Activated T-cell treated with anti-CD3 and anti-CD28 coated beads, Interleukin-2, amount 50 U/mL, for 24 hours (primary cell): ENCODE results near the gene HEY2.
A peak's percentile ranks its signal among the peaks of the same experiment; 100 is the strongest.
"Not testable (repeated sequence)": the region's sequence is repeated elsewhere in the genome, so short reads cannot be mapped to it uniquely, and the experiment has no call there.

Source experiments
- DNase-seq: peaks from one replicate; pipeline ENCODE4 v3.0.0-alpha.2; 2020
- H3K27ac Mint-ChIP-seq: 2 replicates; pipeline ENCODE4 v1.8.0; 2020; ENCODE audit warnings: mild to moderate bottlenecking, mixed read lengths
- H3K27me3 Mint-ChIP-seq: 2 replicates; pipeline ENCODE4 v1.8.0; 2020; ENCODE audit warnings: mixed read lengths
- H3K36me3 Mint-ChIP-seq: 2 replicates; pipeline ENCODE4 v1.8.0; 2020; ENCODE audit warnings: low read depth, mixed read lengths
- H3K4me1 Mint-ChIP-seq: 2 replicates; pipeline ENCODE4 v1.8.0; 2020; ENCODE audit warnings: low read depth, mixed read lengths
- H3K4me3 Mint-ChIP-seq: 2 replicates; pipeline ENCODE4 v1.8.0; 2020; ENCODE audit warnings: mild to moderate bottlenecking, moderate library complexity, mixed read lengths
- H3K9me3 Mint-ChIP-seq: 2 replicates; pipeline ENCODE4 v1.8.0; 2020; ENCODE audit warnings: mixed read lengths

The HEY2 gene

DNA sequence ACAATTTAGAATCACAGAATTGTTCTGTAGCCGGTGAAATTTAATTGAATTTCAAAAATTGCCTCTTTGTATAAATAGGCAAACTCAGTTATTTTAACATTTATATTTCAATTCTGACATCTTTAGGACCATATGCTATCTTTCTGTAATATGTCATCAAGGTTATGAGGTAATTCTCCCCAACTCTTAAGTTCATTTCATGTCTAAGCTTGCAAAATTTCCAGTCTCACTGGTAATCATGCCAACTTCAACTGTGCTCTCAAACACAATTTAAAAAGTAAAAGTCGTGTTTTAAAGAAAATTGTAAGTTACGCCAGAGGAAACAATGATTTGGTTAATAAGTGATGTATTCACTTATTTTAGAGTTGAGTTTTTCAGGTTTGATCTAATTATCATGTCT lies 42.7 kb downstream of the HEY2 start:
- peak overlapping the region; percentile 85 for H3K4me3 Mint-ChIP-seq
- H3K27me3 Mint-ChIP-seq: no peaks in the 10 kb centered on the region
- no peak for DNase-seq
- peaks cover 71% of the 10 kb centered on the region for H3K4me1 Mint-ChIP-seq
- H3K36me3 Mint-ChIP-seq: peaks cover 32% of the 10 kb centered on the region
- H3K9me3 Mint-ChIP-seq: no peaks in the 10 kb centered on the region
- peak overlapping the region; percentile 92 for H3K27ac Mint-ChIP-seq

DNA sequence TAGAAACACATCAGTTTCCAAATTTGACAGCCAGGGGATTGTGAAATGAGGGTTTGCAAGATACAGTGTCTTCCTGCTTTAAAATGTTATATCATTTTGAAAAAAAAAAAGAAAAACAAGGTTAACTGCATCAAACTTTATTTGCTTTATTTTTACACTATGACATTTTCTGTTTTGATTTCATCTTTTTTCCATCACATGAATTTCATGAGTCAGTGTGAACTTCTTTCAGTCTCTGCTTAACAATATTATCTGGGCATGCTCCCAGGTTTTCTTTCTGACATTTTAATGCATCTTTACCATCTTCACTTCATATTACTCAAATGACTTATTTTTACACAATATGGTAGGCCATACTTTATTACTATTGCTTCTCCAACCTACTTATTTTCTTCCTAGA lies 43.2 kb downstream of the HEY2 start:
- Mint-ChIP-seq H3K27me3 (no peaks in the 10 kb centered on the region), H3K36me3 (peaks cover 33% of the 10 kb centered on the region), H3K27ac (peak overlapping the region; percentile 92), H3K9me3 (no peaks in the 10 kb centered on the region), H3K4me1 (peaks cover 73% of the 10 kb centered on the region), H3K4me3 (peak overlapping the region; percentile 85)
- no peak for DNase-seq

DNA sequence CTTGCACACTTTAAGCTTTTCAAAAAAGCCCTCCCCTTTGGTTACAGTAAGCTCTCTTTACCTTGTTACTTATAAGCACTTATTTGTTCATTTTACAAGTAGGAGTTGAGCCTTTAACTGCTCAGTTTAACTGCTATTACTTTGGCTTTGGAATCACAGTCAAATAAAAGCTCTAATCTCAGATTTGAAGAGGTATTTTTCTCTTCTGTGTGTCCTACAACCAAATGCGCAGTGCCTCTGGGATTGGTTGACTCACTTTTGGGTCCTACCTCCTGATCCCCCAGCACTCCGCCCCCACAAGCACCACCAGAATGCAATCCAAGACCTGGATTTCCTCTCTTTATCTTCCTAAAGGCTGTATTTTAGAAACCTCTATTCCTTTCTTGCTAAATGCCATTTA lies 43.8 kb downstream of the HEY2 start:
- DNase-seq: no peak
- Mint-ChIP-seq H3K9me3 (no peaks in the 10 kb centered on the region), H3K36me3 (peaks cover 33% of the 10 kb centered on the region), H3K27me3 (no peaks in the 10 kb centered on the region), H3K4me3 (peak overlapping the region; percentile 64), H3K4me1 (peaks cover 76% of the 10 kb centered on the region), H3K27ac (peak overlapping the region; percentile 92)

DNA sequence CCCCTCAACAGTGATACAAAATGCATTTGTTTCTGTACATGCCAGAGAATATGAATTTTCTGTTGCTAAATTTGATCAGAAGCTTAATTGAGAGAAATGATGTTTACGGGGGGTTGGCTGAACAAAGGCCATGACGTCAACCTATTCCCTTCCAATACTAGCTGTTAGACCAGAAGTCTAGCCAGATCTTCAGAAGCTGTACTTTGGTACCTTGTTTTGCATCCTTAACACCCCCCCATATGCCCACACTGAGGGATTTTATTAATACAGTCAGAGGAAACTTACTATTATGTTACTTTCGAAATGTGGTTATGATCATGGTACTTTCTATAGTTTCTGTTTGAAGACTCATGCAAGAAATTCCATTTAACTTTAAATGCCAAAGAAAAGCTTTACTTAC lies 44.4 kb downstream of the HEY2 start:
- no peaks in the 10 kb centered on the region for H3K27me3 Mint-ChIP-seq
- H3K36me3 Mint-ChIP-seq: peaks cover 34% of the 10 kb centered on the region
- H3K4me1 Mint-ChIP-seq: peaks cover 75% of the 10 kb centered on the region
- H3K27ac Mint-ChIP-seq: peak overlapping the region; percentile 92
- DNase-seq: no peak
- peak overlapping the region; percentile 64 for H3K4me3 Mint-ChIP-seq
- no peaks in the 10 kb centered on the region for H3K9me3 Mint-ChIP-seq

DNA sequence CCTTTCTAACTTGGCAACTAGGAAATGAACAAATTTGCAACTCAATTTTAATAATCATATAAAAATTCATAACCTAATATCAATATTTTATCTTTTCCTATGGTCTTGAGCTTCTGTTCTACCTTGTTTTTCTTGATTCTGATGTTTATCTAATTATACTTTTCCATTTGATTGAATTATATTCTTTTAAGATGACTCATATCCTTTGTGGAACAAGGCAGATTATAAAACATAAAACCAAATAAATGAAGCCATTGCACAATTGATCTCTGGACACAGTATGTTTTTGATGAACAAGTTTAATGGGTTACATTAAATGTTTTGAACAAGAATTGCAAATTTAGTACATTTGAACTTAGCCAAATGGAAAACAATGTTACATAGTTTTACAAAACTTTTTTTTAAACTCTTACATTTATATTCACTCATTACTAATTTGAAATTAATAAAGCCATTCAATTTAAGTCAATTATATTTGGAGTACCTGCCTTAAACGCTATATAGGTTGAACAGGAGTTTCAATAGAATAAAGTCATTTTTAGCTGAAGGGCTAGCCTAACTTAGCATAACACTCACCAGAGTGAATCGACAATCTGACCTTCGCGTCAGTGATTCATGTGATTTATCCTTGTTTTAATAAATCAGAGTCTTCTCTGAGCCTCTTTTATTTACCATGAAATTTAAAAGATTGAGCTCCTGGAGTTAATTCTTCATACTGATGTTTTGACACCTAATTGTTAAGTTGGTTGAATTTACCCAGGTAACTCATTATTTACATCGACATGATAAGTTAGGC lies 45.1 kb downstream of the HEY2 start:
- Mint-ChIP-seq H3K9me3 (no peaks in the 10 kb centered on the region), H3K4me1 (peaks cover 73% of the 10 kb centered on the region), H3K36me3 (peaks cover 36% of the 10 kb centered on the region), H3K27ac (peak overlapping the region; percentile 92), H3K27me3 (no peaks in the 10 kb centered on the region), H3K4me3 (peak overlapping the region; percentile 64)
- DNase-seq: no peak

DNA sequence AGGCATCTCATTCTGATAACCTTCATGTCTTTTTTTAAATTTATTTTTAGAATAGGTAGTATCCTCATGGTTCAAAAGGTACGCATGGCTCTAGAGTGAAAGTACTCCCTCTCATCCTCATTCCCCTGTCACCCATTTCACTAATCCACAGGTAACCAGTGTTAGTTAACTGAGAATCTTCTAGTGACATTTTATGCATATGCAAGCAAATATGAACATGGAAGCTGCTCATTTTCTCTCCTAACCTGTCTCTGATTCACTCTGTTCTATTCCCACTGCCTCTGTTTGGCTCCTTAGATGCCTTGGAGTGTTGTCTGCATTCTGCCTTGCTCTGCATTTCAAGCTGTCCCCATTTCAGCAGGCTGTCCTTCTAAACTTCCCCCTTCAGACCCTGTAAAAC lies 45.9 kb downstream of the HEY2 start:
- Mint-ChIP-seq H3K4me3 (no peak overlapping the region), H3K9me3 (no peaks in the 10 kb centered on the region), H3K27me3 (no peaks in the 10 kb centered on the region), H3K4me1 (peaks cover 66% of the 10 kb centered on the region), H3K27ac (peak overlapping the region; percentile 3), H3K36me3 (peaks cover 40% of the 10 kb centered on the region)
- no peak for DNase-seq

DNA sequence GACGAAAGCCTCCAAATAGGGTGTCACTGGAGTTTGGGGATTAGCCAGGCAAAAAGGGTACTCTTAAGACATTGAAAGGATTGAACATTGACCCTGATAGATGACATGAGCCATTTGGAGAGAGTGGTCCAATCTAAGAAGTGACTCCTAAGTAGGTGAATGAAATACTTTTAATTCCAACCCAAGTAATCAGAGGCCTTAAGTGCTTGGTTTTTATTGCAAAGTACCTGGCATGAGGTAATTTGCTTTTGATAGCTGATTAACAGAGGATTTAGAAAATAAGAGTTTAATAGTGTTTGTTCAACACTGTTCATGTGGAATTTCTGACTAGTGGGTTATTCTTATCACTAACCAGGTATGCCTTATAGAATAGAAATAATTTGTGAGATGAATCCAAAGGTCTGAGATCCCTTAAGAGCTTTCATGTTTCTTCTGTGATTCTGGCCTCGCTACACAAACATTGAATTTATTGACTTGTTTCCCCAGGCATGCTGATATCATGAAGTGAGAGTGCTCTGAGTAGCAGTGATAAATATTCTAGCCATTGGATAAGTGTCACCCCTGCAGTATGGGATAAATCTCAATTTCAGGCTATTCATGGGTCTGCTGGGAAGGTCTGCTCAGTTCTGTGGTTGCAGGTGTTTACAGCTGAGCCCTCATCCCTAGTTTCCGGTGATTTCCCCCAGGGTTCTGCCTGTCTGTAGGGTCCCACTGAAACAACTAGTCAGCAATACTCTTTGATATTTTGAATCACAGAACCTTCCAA lies 47.9 kb downstream of the HEY2 start:
- Mint-ChIP-seq H3K27ac (no peak overlapping the region), H3K4me1 (peaks cover 65% of the 10 kb centered on the region), H3K27me3 (no peaks in the 10 kb centered on the region), H3K36me3 (peaks cover 52% of the 10 kb centered on the region), H3K9me3 (no peaks in the 10 kb centered on the region), H3K4me3 (no peak overlapping the region)
- DNase-seq: no peak

DNA sequence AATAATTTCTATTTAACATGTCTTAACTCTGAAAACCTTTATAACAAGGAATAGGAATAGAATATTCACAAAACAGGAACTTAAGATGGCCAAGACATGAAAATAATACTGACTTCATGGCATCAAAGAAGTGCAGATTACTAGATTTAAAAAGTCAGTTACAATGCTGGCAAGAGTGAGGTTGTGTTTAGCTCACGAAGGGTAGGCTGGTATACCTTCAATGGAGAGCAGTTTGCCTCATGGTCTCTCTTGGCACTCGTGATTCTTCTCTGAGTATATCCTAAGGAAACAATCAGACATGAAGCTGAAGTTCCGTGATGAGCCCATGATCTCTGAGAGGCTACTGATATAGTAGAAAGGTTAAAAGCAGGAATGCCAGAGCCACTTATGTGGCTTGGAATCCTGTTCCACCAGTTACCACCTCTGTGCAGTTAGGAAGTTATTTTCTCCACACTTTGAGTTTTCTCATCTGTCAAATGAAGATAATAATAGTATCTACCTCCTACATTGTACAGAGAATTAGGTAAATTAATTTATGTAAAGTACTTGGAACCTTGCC lies 48.5 kb downstream of the HEY2 start:
- DNase-seq: no peak
- Mint-ChIP-seq H3K9me3 (no peaks in the 10 kb centered on the region), H3K27ac (no peak overlapping the region), H3K4me3 (no peak overlapping the region), H3K36me3 (peaks cover 55% of the 10 kb centered on the region), H3K27me3 (no peaks in the 10 kb centered on the region), H3K4me1 (peaks cover 65% of the 10 kb centered on the region)

DNA sequence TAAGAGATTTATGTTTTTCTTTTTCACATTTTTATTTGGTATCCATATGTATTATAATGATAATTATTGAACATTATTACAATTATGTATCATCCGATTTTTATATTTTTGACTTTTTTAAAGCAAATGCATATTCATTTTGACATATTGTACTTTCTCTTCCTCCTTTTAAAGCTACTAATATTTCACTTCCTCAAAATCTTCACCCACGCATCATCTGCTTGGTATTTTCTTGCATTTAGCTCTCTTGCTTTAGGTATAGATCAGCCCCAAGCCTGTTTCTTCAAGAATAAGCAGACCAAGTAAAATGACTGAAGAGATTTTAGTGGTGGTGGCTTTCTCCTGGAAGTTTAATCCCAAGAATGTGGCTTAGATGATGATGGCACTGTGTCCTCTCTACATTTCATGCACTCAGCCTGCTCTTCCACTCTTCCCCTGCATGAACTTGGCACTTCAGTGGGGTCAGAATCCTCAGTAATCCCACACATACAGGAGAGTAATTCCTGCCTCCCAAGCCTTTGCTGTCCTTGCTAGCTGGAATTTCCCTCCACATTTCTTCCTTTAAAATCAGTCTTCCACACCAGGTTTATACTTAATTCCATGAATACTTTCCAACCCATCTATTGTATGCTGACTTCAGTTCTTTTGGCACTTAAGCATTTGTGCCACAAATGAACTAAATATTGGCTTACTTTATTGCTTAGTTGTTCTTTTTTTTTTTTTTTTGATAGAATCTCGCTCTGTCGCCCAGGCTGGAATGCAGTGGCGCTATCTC lies 49.5 kb downstream of the HEY2 start:
- H3K4me1 Mint-ChIP-seq: peaks cover 64% of the 10 kb centered on the region
- peaks cover 59% of the 10 kb centered on the region for H3K36me3 Mint-ChIP-seq
- no peaks in the 10 kb centered on the region for H3K27me3 Mint-ChIP-seq
- DNase-seq: no peak
- H3K27ac Mint-ChIP-seq: peak overlapping the region; percentile 36
- H3K9me3 Mint-ChIP-seq: no peaks in the 10 kb centered on the region
- no peak overlapping the region for H3K4me3 Mint-ChIP-seq

DNA sequence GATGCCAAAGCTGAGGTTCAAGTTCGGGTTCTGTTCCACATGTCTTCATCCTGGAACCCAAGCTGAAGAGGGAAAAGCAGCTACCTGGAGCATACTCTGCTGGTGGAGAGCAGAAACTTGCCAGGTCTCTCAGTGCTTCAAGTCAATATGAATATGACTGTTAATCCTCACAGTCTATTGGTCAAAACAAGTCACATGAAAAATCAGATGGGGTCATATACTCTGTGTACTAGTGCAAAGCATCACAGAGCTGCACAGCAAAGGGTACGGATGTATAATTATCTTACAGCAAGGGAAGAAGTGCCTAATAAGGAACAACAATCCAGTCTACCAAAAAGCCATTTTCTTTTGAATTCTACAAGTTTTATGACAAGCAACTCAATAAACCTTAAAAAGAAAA lies 53.0 kb downstream of the HEY2 start:
- H3K4me1 Mint-ChIP-seq: peaks cover 67% of the 10 kb centered on the region
- no peak overlapping the region for H3K4me3 Mint-ChIP-seq
- peaks cover 63% of the 10 kb centered on the region for H3K36me3 Mint-ChIP-seq
- no peaks in the 10 kb centered on the region for H3K9me3 Mint-ChIP-seq
- no peak for DNase-seq
- no peak overlapping the region for H3K27ac Mint-ChIP-seq
- no peaks in the 10 kb centered on the region for H3K27me3 Mint-ChIP-seq

DNA sequence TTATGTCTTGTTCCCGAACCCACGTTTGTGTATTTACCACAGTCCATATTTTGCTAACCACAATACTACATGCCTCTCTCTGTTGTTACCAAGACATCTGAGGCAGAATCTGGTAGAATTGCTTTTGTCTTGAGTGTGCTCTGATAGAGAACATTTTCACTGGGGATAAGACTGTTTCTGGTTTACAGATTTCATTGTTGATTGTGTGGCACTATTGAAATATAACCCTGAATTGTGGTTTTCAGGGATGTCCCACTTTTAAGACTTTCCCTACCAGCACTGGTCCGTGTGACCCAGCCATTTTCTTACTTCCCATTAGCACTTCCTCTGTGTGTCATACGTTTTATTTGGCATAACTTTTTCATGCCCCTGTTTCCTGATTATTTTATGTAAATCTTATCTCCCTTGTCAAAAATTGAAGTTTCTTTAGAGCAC lies 53.5 kb downstream of the HEY2 start:
- peaks cover 67% of the 10 kb centered on the region for H3K4me1 Mint-ChIP-seq
- H3K27ac Mint-ChIP-seq: no peak overlapping the region
- no peaks in the 10 kb centered on the region for H3K27me3 Mint-ChIP-seq

DNA sequence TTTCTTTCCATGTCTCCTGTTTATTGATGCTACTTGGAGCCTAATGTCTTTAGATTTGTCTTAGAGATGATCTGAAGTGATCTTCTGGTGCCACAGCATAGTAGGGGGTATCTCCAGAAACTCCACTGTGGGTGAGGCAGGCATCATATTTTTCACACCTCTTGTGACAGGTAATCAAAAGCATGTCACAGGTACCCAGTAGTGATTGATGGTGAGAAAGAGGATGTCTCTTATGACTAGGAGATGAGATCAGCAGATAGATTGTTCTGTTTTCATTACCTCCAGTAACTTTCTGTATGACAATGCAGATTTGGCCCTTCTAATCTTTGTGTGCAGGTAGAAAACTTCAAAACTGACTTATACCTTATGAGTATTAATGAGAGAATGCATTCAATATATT lies 54.8 kb downstream of the HEY2 start:
- Mint-ChIP-seq H3K4me1 (peaks cover 72% of the 10 kb centered on the region), H3K4me3 (no peak overlapping the region), H3K27ac (peak overlapping the region; percentile 48), H3K36me3 (peaks cover 69% of the 10 kb centered on the region), H3K27me3 (no peaks in the 10 kb centered on the region), H3K9me3 (no peaks in the 10 kb centered on the region)
- DNase-seq: no peak

More for the DNA sequence above, 53.5 kb downstream of the HEY2 start:
- H3K36me3 Mint-ChIP-seq: peaks cover 64% of the 10 kb centered on the region
- DNase-seq: no peak
- H3K4me3 Mint-ChIP-seq: no peak overlapping the region
- H3K9me3 Mint-ChIP-seq: no peaks in the 10 kb centered on the region

DNA sequence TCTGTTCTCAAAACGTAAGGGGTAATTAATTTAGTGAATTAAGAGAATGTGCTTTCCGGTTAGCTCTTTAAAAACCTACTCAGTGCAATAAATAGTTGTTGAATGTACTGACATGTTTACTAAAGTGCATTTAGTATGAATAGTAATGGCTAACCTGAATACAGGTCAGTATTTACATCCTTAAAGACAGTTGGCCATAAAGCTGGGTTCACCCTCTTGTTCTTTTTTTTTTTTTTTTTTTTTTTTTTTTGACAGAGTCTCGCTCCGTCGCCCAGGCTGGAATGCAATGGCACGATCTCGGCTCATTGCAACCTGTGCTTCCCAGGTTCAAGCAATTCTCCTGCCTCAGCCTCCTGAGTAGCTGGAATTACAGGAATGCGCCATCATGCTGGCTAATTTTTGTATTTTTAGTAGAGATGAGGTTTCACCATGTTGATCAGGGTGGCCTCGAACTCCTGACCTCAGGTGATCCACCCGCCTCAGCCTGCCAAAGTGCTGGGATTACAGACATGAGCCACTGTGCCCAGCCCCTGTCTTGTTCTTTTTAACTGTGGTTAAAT lies 55.5 kb downstream of the HEY2 start:
- H3K4me3 Mint-ChIP-seq, H3K9me3 Mint-ChIP-seq, H3K27ac Mint-ChIP-seq, DNase-seq, H3K27me3 Mint-ChIP-seq: not testable (repeated sequence)
- Mint-ChIP-seq H3K4me1 (peaks cover 78% of the 10 kb centered on the region), H3K36me3 (peaks cover 69% of the 10 kb centered on the region)

DNA sequence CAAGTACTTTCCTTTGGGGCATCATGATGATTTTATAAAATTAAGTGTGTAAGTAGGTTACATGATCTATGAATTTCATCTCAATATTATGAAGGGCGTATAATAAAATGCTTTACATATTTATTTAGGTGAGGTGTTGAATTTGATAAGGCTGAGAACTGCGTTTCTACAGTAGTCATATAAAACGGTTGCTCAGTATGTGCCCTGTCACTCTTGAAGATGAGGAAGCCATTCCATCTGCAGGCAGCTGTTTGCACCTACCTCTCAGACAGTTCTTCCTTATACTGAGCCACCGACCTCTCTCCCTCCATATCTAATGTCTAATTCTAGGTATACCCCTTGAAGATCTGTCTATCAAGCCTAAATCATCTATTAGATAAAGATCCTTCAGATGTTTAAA lies 57.4 kb downstream of the HEY2 start:
- Mint-ChIP-seq H3K27me3 (no peaks in the 10 kb centered on the region), H3K36me3 (peaks cover 60% of the 10 kb centered on the region), H3K4me1 (peaks cover 87% of the 10 kb centered on the region), H3K4me3 (peak overlapping the region; percentile 15), H3K9me3 (no peaks in the 10 kb centered on the region), H3K27ac (peak overlapping the region; percentile 91)
- DNase-seq: no peak
